ENCODE data around the gene NHEJ1. TPM values are rescaled to one million over a fixed set of nuclear protein-coding genes. Genes with fewer than 3 reads are reported as not detected.

NHEJ1 gene
- total and polyA plus RNA-seq, 2 donors (not counting 3 experiments of a cell fraction or from before 2014, with no cell fraction given): 12.8 to 12.9 TPM

GRCh38 chr2:219183151-219183772 lies 22.6 kb upstream of the NHEJ1 start:
- Histone ChIP-seq H4K20me1 (replicated peaks; ENCODE audit: control insufficient read depth, extremely low read depth, insufficient read depth, low read length) (no peaks in the 10 kb centered on the region), H3K79me2 (ENCODE audit: control insufficient read depth, insufficient read depth, low read length) (peaks cover 16% of the 10 kb centered on the region), H3K27ac (ENCODE audit: insufficient read depth, low read depth, low read length) (no peak overlapping the region), H3K27me3 (ENCODE audit: control insufficient read depth in 2 of 2, insufficient read depth in 2 of 2, low read length in 2 of 2) (no peaks in the 10 kb centered on the region), H3K4me1 (ENCODE audit: control insufficient read depth, extremely low read depth, insufficient read depth, low read length) (peaks cover 10% of the 10 kb centered on the region), H2AFZ (ENCODE audit: low read depth, low read length) (no peak overlapping the region), H3K9me3 (replicated peaks; ENCODE audit: control insufficient read depth, insufficient read depth, low read length) (no peaks in the 10 kb centered on the region), H3K36me3 (ENCODE audit: control insufficient read depth in 2 of 2, extremely low read depth in 1 of 2, insufficient read depth in 2 of 2, low read length in 2 of 2) (peaks cover 15 to 39% of the 10 kb centered on the region in 2 experiments), H3K4me3 (replicated peaks in 1 of 3; ENCODE audit: insufficient read depth in 1 of 3, low read depth in 1 of 3, low read length in 3 of 3) (no peak overlapping the region), H3K9me1 (replicated peaks; ENCODE audit: control insufficient read depth, extremely low read depth, insufficient read depth, low read length) (no peaks in the 10 kb centered on the region), H3K9ac (replicated peaks; ENCODE audit: extremely low read depth, insufficient read depth, low read length) (no peak overlapping the region), H3K4me2 (ENCODE audit: insufficient read depth, low read length) (no peak overlapping the region)
- ChIA-PET CTCF (interaction anchor here (0.7 kb wide), 2 partner anchors 12 to 203 kb away, joined by 3 read pairs; no protein-coding TSS in a partner anchor), POLR2A (no interaction called here)
- DNase-seq (ENCODE audit: low read depth, low spot score) (no peak), FAIRE-seq (no peak)
- intact Hi-C loops (cut with micrococcal nuclease) (no loop called here), dilution Hi-C loops (cut with MboI; ENCODE audit: extremely low pct_ligation_motif_present, low sequenced_read_pairs) (no loop called here)
- no TSS peak for BruUV-seq (replicated peaks)
- TF ChIP-seq FOS (IDR thresholded peaks at IDR 0.05; ENCODE audit: borderline replicate concordance, insufficient read depth, low read length) (no peak), GATA2 (IDR thresholded peaks at IDR 0.05; ENCODE audit: insufficient read depth, insufficient read length, low read depth, low read length) (no peak), MAX (IDR thresholded peaks at IDR 0.05; ENCODE audit: insufficient read depth, insufficient read length) (no peak), JUN (IDR thresholded peaks at IDR 0.05; ENCODE audit: borderline replicate concordance, insufficient read depth, insufficient read length, low read depth) (no peak), POLR2A (IDR thresholded peaks at IDR 0.05; ENCODE audit: low read depth, low read length) (no peak), CTCF (IDR thresholded peaks at IDR 0.05; ENCODE audit: extremely low read depth in 1 of 2, insufficient read depth in 1 of 2, low read depth in 1 of 2, low read length in 2 of 2) (no peak), EZH2 (IDR thresholded peaks at IDR 0.05; ENCODE audit: borderline replicate concordance, low read depth, low read length, severe bottlenecking) (no peak), MYC (IDR thresholded peaks at IDR 0.05; ENCODE audit: low read depth, low read length) (no peak), POLR2AphosphoS5 (IDR thresholded peaks at IDR 0.05; ENCODE audit: insufficient read depth, low read depth, low read length) (no peak)
